ENCODE measurements around the gene DCANP1.

DCANP1 gene

GRCh38 chr5:135484674-135485086 lies 37.5 kb upstream of the DCANP1 start:
- H3K27ac ChIP-seq, result no peak overlapping the region
- no peak for TF ChIP-seq ZFX (IDR thresholded peaks at IDR 0.05; ENCODE audit: borderline replicate concordance)
- no peak for TF ChIP-seq CTCF (IDR thresholded peaks at IDR 0.05)

- no peak for TF ChIP-seq ZFX (IDR thresholded peaks at IDR 0.05; ENCODE audit: borderline replicate concordance)
- no peak for TF ChIP-seq CTCF (IDR thresholded peaks at IDR 0.05)
- H3K27ac ChIP-seq, result no peak overlapping the region
Observed at GRCh38 chr5:135483254-135483653, 36.1 kb upstream of the DCANP1 start.

DNA sequence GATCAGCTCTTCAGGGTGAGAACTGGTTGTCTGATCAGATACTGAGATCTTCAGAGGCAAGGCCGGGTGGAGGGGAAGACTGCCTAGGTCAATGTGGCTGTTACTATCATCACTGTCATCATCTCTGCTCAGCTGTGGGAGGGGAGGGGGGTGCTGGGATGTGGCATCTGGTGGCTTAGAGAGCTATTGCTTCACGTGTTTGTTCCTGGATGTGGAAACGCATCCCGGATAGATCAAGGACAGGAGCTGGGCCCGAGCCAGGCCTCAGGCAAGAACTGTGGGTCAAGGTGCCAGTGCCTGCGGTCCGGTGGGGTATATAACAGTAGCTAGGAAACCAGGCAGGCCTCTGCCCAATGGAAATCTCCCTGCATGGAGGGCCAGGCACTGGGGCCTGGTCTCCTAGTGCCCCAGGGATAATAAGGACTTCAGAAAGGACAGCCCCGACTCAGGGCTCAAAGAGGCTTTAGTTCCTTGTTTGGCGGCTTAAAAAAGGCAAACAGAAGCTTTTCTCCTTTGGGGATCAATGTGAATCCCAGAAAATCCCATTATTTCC lies 35.3 kb upstream of the DCANP1 start:
- H3K27ac ChIP-seq, result no peak overlapping the region
- TF ChIP-seq ZFX (IDR thresholded peaks at IDR 0.05; ENCODE audit: borderline replicate concordance) (no peak), CTCF (IDR thresholded peaks at IDR 0.05) (no peak)

DNA sequence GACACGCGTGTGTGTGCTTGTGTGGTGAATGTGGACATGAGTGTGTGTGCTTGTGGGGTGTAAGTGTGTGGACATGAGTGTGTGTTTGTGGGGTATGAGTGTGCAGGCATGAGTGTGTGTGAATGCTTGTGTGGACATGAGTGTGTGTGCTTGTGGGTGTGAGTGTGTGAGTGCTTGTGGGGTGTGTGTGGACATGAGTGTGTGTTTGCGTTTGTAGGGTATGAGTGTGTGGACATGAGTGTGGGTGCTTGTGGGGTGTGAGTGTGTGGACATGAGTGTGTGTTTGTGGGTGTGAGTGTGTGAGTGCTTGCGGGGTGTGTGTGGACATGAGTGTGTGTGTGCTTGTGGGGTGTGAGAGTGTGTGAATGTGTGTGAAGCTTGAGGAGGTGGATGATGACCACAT lies 34.8 kb upstream of the DCANP1 start:
- no peak overlapping the region for H3K27ac ChIP-seq
- TF ChIP-seq ZFX (IDR thresholded peaks at IDR 0.05; ENCODE audit: borderline replicate concordance) (no peak), CTCF (IDR thresholded peaks at IDR 0.05) (no peak)

GRCh38 chr5:135481387-135481786 lies 34.2 kb upstream of the DCANP1 start:
- no peak overlapping the region for H3K27ac ChIP-seq
- no peak for TF ChIP-seq CTCF (IDR thresholded peaks at IDR 0.05)
- no peak for TF ChIP-seq ZFX (IDR thresholded peaks at IDR 0.05; ENCODE audit: borderline replicate concordance)

DNA sequence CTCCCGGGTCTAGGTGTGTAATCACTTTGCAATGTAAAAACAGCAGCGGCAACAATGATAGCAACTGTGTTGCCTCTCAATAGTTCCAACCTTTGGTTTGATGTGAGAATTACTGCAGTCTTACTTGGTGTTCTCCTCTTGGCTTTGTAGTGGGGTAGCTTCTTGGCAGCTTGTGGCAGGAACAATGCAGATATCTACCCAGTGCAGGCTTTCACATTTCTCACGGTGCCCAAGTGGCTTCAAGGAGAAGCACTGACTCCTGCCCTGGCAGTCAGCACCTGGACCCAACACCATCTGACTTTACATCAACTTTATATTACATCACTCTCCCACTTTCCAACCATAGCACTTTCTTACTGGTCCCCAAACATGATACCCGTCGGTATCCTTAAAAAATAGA lies 33.4 kb upstream of the DCANP1 start:
- no peak for TF ChIP-seq ZFX (IDR thresholded peaks at IDR 0.05; ENCODE audit: borderline replicate concordance)
- TF ChIP-seq CTCF (IDR thresholded peaks at IDR 0.05), result no peak
- no peak overlapping the region for H3K27ac ChIP-seq

- TF ChIP-seq ZFX (IDR thresholded peaks at IDR 0.05; ENCODE audit: borderline replicate concordance) (no peak), CTCF (IDR thresholded peaks at IDR 0.05) (no peak)
- H3K27ac ChIP-seq, result no peak overlapping the region
Observed at GRCh38 chr5:135478938-135479337, 31.8 kb upstream of the DCANP1 start.

Data from 22Rv1 (cell line).